ENCODE measurements around the gene ZNF442. TPM values are rescaled to one million over a fixed set of nuclear protein-coding genes. Genes with fewer than 3 reads are reported as not detected.

ZNF442 gene
- total RNA-seq, 1 experiment from 2014 or later = 4.0 TPM

DNA sequence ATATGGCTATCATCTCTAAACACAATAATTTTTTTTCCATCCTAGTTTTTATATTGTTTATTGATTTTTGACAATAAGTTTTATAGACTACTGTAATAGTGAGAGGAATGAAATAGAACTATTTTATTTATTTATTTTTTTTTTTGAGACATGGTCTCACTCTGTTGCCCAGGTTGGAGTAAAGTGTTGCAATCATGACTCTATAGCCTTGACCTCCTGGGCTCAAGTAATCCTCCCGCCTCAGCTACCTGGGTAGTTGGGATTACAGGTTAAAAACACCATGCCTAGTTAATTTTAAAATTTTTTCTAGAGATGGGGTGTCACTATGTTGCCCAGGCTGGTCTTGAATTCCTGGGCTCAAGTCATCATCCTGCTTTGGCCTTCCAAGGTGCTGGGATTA, 8.5 kb upstream of the ZNF442 start:
- H3K4me1 ChIP-seq (ENCODE audit: insufficient read depth, low read length) = no peaks in the 10 kb centered on the region
- no peak overlapping the region for H3K9ac ChIP-seq (ENCODE audit: extremely low read depth, insufficient read length, low read length)
- Mint-ChIP-seq H3K4me1 (no peaks in the 10 kb centered on the region), H3K27me3 (ENCODE audit: low read depth) (no peaks in the 10 kb centered on the region; the same call in none of the 2 replicates), H3K36me3 (ENCODE audit: insufficient read depth in 1 of 3, low read depth in 3 of 3) (peaks cover 6 to 13% (median 7%) of the 10 kb centered on the region in 3 experiments; a peak in 6 of 7 replicates), H3K9me3 (peaks cover 61 to 68% of the 10 kb centered on the region in 2 experiments), H3K4me3 (no peak overlapping the region), H3K27ac (no peak overlapping the region)
- no peak overlapping the region for H4K91ac ChIP-seq (ENCODE audit: insufficient read length, low read depth, low read length)
- H3K56ac ChIP-seq (ENCODE audit: insufficient read length, low read depth, low read length) = no peak overlapping the region
- TF ChIP-seq, protein P1, sequence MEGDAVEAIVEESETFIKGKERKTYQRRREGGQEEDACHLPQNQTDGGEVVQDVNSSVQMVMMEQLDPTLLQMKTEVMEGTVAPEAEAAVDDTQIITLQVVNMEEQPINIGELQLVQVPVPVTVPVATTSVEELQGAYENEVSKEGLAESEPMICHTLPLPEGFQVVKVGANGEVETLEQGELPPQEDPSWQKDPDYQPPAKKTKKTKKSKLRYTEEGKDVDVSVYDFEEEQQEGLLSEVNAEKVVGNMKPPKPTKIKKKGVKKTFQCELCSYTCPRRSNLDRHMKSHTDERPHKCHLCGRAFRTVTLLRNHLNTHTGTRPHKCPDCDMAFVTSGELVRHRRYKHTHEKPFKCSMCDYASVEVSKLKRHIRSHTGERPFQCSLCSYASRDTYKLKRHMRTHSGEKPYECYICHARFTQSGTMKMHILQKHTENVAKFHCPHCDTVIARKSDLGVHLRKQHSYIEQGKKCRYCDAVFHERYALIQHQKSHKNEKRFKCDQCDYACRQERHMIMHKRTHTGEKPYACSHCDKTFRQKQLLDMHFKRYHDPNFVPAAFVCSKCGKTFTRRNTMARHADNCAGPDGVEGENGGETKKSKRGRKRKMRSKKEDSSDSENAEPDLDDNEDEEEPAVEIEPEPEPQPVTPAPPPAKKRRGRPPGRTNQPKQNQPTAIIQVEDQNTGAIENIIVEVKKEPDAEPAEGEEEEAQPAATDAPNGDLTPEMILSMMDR (conservative IDR thresholded peaks at IDR 0.05) = no peak
- H3K14ac ChIP-seq (ENCODE audit: insufficient read depth, low read length) = no peak overlapping the region
- no peak overlapping the region for H4K5ac ChIP-seq (ENCODE audit: insufficient read length, low read depth, low read length)
- H3K79me1 ChIP-seq (ENCODE audit: insufficient read depth, low read depth, low read length, poor library complexity, severe bottlenecking) = no peaks in the 10 kb centered on the region
- no peak overlapping the region for H2BK5ac ChIP-seq (ENCODE audit: insufficient read length, low read length)
- no peak overlapping the region for H2AFZ ChIP-seq (ENCODE audit: low read length)
- no peaks in the 10 kb centered on the region for H3K27me3 ChIP-seq (ENCODE audit: insufficient read depth, low read length)
- H3K79me2 ChIP-seq (ENCODE audit: insufficient read depth, low read length) = no peaks in the 10 kb centered on the region
- no peak overlapping the region for H3K27ac ChIP-seq (ENCODE audit: insufficient read length, low read depth, low read length)
- H3K18ac ChIP-seq (ENCODE audit: insufficient read length, low read depth, low read length) = no peak overlapping the region
- no peaks in the 10 kb centered on the region for H4K20me1 ChIP-seq (ENCODE audit: control insufficient read depth, insufficient read depth, insufficient read length)
- peaks cover 23% of the 10 kb centered on the region for H3K9me3 ChIP-seq (ENCODE audit: control insufficient read depth, low read depth, low read length)
- DNase-seq = no peak
- H2BK20ac ChIP-seq (ENCODE audit: low read depth, low read length, poor library complexity, severe bottlenecking) = no peak overlapping the region
- no peak overlapping the region for H3K4me2 ChIP-seq (ENCODE audit: insufficient read depth, insufficient read length, low read length)
- no peak overlapping the region for H2BK120ac ChIP-seq (ENCODE audit: low read depth, low read length, poor library complexity, severe bottlenecking)
- no peaks in the 10 kb centered on the region for H3K23me2 ChIP-seq (ENCODE audit: insufficient read length, low read depth, low read length, poor library complexity, severe bottlenecking)
- no peak overlapping the region for H4K8ac ChIP-seq (replicated peaks; ENCODE audit: insufficient read length, low read depth, low read length)
- no peak overlapping the region for H3T11ph ChIP-seq (ENCODE audit: low read length)
- no peak overlapping the region for H3K4ac ChIP-seq (ENCODE audit: low read depth, low read length)
- no peak overlapping the region for H2BK15ac ChIP-seq (ENCODE audit: low read depth, low read length)
- H3K23ac ChIP-seq (ENCODE audit: insufficient read length, low read depth, low read length) = no peak overlapping the region
- H2AK5ac ChIP-seq (ENCODE audit: insufficient read length, low read length) = no peak overlapping the region
- no peak overlapping the region for H2BK12ac ChIP-seq (ENCODE audit: insufficient read length, low read depth, low read length)
- no CpG with 5 or more reads among the region's 1 CpG for WGBS (ENCODE audit: extremely low coverage, insufficient read length, low lambda C conversion rate)

Measured in H9 (cell line).